GM19035 (cell line): Measurements from ENCODE around the gene BRWD1.
"Not testable (repeated sequence)": the region's sequence is repeated elsewhere in the genome, so short reads cannot be mapped to it uniquely, and the experiment has no call there.

Experiments
- ATAC-seq: cut with Tn5 transposase; IDR thresholded peaks from one replicate; pipeline ENCODE4 v1.9.1; 2021; ENCODE audit not compliant: unreplicated experiment

Gene BRWD1

GRCh38 chr21:39288987-39289386 is 24.4 kb downstream of the BRWD1 start:
- ATAC-seq, result no peak

GRCh38 chr21:39282911-39283310 is 30.5 kb downstream of the BRWD1 start:
- no peak for ATAC-seq

- no peak for ATAC-seq
These were observed 31.6 kb downstream of the BRWD1 start for GRCh38 chr21:39281853-39282252.

- ATAC-seq, result no peak
These were observed 32.2 kb downstream of the BRWD1 start for GRCh38 chr21:39281207-39281606.

- no peak for ATAC-seq
These were observed 43.8 kb downstream of the BRWD1 start for GRCh38 chr21:39269620-39270019.

GRCh38 chr21:39265603-39266002 is 47.8 kb downstream of the BRWD1 start:
- no peak for ATAC-seq

GRCh38 chr21:39263372-39263771 is 50.1 kb downstream of the BRWD1 start:
- no peak for ATAC-seq

- no peak for ATAC-seq
These were observed 55.2 kb downstream of the BRWD1 start for GRCh38 chr21:39258207-39258606.

- ATAC-seq, result no peak
These were observed 62.1 kb downstream of the BRWD1 start for GRCh38 chr21:39251326-39251725.

GRCh38 chr21:39238275-39238674 is 75.2 kb downstream of the BRWD1 start:
- ATAC-seq, result no peak

- no peak for ATAC-seq
These were observed 80.6 kb downstream of the BRWD1 start for GRCh38 chr21:39232861-39233291.

GRCh38 chr21:39224930-39225329 is 88.5 kb downstream of the BRWD1 start:
- no peak for ATAC-seq

GRCh38 chr21:39221997-39222486 is 91.4 kb downstream of the BRWD1 start:
- ATAC-seq, result no peak

- no peak for ATAC-seq
These were observed 92.0 kb downstream of the BRWD1 start for GRCh38 chr21:39221282-39221996.

GRCh38 chr21:39220875-39221274 is 92.6 kb downstream of the BRWD1 start:
- ATAC-seq, result not testable (repeated sequence)

GRCh38 chr21:39220150-39220549 is 93.3 kb downstream of the BRWD1 start:
- no peak for ATAC-seq

- no peak for ATAC-seq
These were observed 95.4 kb downstream of the BRWD1 start for GRCh38 chr21:39218082-39218409.

- ATAC-seq, result no peak
These were observed 95.9 kb downstream of the BRWD1 start for GRCh38 chr21:39217356-39218081.

- ATAC-seq, result no peak
These were observed 97.1 kb downstream of the BRWD1 start for GRCh38 chr21:39216290-39216689.

- no peak for ATAC-seq
These were observed 98.4 kb downstream of the BRWD1 start for GRCh38 chr21:39215078-39215477.

GRCh38 chr21:39209334-39209688 is 104.1 kb downstream of the BRWD1 start:
- ATAC-seq, result no peak

GRCh38 chr21:39208624-39209333 is 104.7 kb downstream of the BRWD1 start:
- no peak for ATAC-seq
